AG10803 (cell line): ENCODE data around the gene TIPRL.
"Not testable (repeated sequence)": the region's sequence is repeated elsewhere in the genome, so short reads cannot be mapped to it uniquely, and the experiment has no call there.

ENCODE experiments used
- DNase-seq: peaks from one replicate; pipeline ENCODE4 v3.0.0; 2010; ENCODE audit warnings: low read depth
- H3K4me3 ChIP-seq: 2 replicates; pipeline ENCODE4 v1.5.1; 2011; ENCODE audit warnings: mild to moderate bottlenecking, low read length, control low read depth
- TF ChIP-seq, protein P1 (sequence below): conservative IDR thresholded peaks from 2 replicates; pipeline ENCODE4 v1.5.1; 2011; ENCODE audit warnings: mild to moderate bottlenecking, low read length, control low read depth, inconsistent platforms

The TIPRL gene

DNA sequence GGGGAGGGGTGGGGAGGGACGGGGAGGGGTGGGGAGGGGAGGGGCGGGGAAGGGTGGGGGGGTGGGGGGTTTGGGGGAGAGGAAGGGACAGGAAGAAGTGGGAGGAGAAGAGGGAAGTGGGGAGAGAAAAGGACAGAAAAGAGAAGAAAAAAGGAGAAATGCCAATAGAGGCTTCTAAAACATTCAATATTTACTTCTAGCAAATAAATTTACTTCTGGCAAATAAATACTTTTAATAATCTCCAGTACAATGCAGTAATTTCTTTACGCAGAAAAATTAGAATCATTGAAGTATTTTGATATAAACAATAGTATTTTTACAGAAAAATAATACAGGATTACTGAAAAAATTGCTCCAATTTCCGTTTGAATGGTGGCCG lies 32.6 kb upstream of the TIPRL start:
- no peak for DNase-seq
- TF ChIP-seq, protein P1, sequence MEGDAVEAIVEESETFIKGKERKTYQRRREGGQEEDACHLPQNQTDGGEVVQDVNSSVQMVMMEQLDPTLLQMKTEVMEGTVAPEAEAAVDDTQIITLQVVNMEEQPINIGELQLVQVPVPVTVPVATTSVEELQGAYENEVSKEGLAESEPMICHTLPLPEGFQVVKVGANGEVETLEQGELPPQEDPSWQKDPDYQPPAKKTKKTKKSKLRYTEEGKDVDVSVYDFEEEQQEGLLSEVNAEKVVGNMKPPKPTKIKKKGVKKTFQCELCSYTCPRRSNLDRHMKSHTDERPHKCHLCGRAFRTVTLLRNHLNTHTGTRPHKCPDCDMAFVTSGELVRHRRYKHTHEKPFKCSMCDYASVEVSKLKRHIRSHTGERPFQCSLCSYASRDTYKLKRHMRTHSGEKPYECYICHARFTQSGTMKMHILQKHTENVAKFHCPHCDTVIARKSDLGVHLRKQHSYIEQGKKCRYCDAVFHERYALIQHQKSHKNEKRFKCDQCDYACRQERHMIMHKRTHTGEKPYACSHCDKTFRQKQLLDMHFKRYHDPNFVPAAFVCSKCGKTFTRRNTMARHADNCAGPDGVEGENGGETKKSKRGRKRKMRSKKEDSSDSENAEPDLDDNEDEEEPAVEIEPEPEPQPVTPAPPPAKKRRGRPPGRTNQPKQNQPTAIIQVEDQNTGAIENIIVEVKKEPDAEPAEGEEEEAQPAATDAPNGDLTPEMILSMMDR = no peak
- H3K4me3 ChIP-seq = no peak overlapping the region

- no peak for DNase-seq
- H3K4me3 ChIP-seq = no peak overlapping the region
- TF ChIP-seq, protein P1 = no peak
Observed at GRCh38 chr1:168146626-168147025, 32.1 kb upstream of the TIPRL start.

DNA sequence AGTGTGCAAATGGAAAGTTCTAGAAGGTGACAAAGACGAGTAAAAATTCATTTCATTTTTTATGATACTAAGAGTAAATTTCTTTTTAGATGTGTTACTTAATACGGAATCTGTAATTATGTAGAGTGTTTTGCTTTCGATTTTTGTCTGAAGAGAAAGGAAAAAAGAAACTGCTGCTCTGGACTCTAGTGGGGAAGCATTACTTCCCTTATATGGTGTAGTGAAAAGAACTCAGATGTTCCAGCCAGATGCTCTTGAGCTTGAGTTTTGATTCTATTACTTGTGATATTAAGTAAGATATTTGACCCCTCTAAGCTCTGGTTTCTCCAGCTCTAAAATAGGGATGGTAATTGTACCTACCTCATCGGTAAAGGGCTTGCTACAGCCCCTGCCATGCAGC lies 29.8 kb upstream of the TIPRL start:
- TF ChIP-seq, protein P1 = no peak
- no peak for DNase-seq
- no peak overlapping the region for H3K4me3 ChIP-seq

- no peak overlapping the region for H3K4me3 ChIP-seq
- DNase-seq = no peak
- TF ChIP-seq, protein P1 = no peak
Observed at GRCh38 chr1:168150283-168150682, 28.5 kb upstream of the TIPRL start.

- TF ChIP-seq, protein P1 = no peak
- H3K4me3 ChIP-seq = no peak overlapping the region
- DNase-seq = no peak
Observed at GRCh38 chr1:168151935-168152334, 26.8 kb upstream of the TIPRL start.

- not testable (repeated sequence) for DNase-seq, H3K4me3 ChIP-seq
Observed at GRCh38 chr1:168154707-168155106, 24.1 kb upstream of the TIPRL start.

GRCh38 chr1:168155910-168156309 lies 22.9 kb upstream of the TIPRL start:
- TF ChIP-seq, protein P1 = no peak

GRCh38 chr1:168157638-168158037 lies 21.1 kb upstream of the TIPRL start:
- DNase-seq = no peak
- TF ChIP-seq, protein P1 = no peak
- no peak overlapping the region for H3K4me3 ChIP-seq

More at GRCh38 chr1:168155910-168156309, 22.9 kb upstream of the TIPRL start:
- DNase-seq = no peak
- H3K4me3 ChIP-seq = no peak overlapping the region
